GM12864 (cell line): ENCODE results near the gene PET100.

ENCODE experiments used
- DNase-seq: peaks from one replicate; pipeline ENCODE4 v3.0.0-alpha.2; 2011; ENCODE audit warnings: low read depth
- H3K4me3 ChIP-seq: 2 replicates; pipeline ENCODE4 v1.5.1; 2011; ENCODE audit warnings: mild to moderate bottlenecking, low read depth, low read length, control low read depth
- TF ChIP-seq, protein P1 (sequence below): IDR thresholded peaks from 2 replicates; pipeline ENCODE4 v1.5.1; 2011; ENCODE audit warnings: low read depth, mild to moderate bottlenecking, moderate library complexity, low read length, control low read depth, inconsistent platforms; ENCODE audit errors: missing control alignments

Gene PET100

DNA sequence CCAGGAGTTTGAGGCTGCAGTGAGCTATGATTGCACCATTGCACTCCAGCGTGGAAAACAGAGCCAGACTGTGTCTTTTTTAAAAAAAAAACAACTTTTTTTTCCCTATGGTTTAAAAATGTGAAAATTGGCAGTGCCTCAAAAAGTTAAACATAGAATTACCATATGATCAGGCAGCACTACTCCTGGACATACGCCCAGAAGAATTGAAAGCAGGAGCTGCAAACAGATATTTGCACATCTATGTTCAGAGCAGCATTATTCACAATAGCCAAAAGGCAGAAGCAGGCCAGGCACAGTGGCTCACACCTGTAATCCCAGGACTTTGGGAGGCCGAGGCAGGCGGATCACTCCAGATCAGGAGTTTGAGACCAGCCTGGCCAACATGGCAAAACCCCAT lies 35.5 kb downstream of the PET100 start:
- no peak overlapping the region for H3K4me3 ChIP-seq
- TF ChIP-seq, protein P1, sequence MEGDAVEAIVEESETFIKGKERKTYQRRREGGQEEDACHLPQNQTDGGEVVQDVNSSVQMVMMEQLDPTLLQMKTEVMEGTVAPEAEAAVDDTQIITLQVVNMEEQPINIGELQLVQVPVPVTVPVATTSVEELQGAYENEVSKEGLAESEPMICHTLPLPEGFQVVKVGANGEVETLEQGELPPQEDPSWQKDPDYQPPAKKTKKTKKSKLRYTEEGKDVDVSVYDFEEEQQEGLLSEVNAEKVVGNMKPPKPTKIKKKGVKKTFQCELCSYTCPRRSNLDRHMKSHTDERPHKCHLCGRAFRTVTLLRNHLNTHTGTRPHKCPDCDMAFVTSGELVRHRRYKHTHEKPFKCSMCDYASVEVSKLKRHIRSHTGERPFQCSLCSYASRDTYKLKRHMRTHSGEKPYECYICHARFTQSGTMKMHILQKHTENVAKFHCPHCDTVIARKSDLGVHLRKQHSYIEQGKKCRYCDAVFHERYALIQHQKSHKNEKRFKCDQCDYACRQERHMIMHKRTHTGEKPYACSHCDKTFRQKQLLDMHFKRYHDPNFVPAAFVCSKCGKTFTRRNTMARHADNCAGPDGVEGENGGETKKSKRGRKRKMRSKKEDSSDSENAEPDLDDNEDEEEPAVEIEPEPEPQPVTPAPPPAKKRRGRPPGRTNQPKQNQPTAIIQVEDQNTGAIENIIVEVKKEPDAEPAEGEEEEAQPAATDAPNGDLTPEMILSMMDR, result no peak
- no peak for DNase-seq

DNA sequence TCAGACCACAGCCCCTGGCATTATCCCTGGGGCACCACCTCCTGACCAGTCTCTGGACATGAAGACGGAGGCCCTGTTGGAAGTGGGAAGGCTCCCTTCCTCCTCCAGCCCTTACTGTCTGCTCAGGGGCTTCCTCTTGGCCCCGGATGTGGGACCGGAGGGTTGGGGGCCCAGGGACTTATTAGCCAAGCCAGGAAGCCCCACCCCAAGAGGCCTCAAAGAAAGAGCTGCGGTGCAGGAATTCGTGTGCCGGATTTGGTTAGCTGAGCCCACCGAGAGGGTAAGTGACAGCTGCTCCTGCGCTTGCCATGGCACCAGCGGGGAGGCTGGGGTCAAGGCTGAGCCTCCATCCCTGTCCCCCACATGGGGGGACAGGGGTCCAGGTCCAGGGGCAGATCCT lies 39.2 kb downstream of the PET100 start, which contains the start of gene RETN:
TSS of gene RETN (plus strand) at position 208 of the 400 bp plus-strand sequence. CDS start 278 bp downstream, outside the sequence.
- H3K4me3 ChIP-seq, result no peak within 1 kb of the TSS
- TF ChIP-seq, protein P1, result no peak
- no peak for DNase-seq

DNA sequence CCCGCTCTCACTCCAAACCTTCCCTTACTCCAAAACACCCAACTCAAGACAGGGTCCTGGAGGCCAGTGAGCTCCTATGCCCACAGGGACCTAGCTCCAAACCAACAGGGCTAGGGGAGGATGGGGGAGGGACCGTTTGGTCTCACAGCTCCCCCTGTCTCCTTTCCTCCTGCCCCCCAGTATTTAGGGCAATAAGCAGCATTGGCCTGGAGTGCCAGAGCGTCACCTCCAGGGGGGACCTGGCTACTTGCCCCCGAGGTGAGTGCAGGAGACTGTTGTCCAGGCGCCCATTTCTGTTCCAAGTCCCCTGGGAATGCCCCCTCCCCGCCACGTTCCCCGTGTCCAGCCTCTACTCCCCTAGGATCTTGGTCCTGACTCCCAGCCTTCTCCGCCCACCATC lies 40.0 kb downstream of the PET100 start:
- no peak for DNase-seq
- H3K4me3 ChIP-seq, result no peak overlapping the region
- TF ChIP-seq, protein P1, result no peak

DNA sequence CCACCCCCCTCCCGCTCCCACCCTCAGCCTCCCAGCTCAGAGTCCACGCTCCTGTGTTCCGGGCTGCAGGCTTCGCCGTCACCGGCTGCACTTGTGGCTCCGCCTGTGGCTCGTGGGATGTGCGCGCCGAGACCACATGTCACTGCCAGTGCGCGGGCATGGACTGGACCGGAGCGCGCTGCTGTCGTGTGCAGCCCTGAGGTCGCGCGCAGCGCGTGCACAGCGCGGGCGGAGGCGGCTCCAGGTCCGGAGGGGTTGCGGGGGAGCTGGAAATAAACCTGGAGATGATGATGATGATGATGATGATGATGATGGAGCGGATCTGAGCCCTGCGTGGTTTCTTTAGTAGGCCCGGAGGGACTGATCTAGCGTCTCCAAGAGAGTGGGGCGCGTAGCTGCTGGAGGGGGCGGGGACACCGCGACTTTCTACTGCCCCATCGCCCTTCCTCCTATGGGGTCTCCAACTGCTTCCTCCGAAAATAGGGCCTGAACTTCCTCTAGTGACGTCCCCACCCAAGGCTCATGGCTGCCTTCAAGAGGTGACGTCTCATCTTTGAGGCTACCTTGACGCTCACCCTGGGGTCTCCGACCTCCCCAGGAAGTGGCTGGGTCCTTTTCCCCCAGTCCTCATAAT lies 40.7 kb downstream of the PET100 start:
- TF ChIP-seq, protein P1, result no peak
- peak overlapping the region; percentile 18 for H3K4me3 ChIP-seq
- no peak for DNase-seq

DNA sequence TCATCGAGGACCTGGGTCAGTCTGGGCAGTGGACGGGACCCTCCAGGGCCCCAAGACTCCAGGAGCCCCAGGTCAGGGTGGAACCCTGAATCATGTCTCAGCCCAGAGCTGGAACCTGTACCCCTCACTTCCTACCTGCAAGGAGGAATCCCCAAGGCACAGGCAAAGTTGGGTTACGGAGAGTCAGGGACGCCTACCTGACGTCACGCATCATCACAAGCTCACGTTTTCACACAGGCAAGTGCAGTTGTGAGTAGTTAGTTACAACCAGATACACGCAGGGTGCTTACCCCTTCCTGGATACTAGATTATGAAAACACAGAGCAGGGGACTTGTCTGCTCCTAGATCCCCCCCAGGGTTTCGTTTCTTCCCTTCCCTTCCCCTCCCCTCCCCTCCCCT lies 41.2 kb downstream of the PET100 start:
- TF ChIP-seq, protein P1, result no peak
- no peak for DNase-seq
- H3K4me3 ChIP-seq, result no peak overlapping the region

DNA sequence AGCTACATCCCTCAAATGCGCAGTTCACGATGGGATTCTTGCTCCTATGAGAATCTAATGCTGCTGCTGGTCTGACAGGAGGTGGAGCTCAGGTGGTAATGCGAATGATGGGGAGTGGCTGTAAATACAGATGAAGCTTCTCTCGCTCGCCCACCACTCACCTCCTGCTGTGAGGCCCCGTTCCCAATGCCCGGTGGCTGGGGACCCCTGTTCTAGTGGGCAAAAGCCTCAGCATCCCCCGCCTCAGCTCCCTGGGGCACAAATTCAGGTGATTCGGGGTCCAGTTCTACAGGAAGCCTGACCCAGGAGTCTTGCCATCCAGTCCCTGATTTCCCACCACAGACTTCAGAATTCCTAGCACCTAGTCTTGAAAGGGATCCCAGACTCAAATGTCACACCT lies 42.9 kb downstream of the PET100 start:
- TF ChIP-seq, protein P1, result no peak
- DNase-seq, result no peak
- no peak overlapping the region for H3K4me3 ChIP-seq
